Suprapubic skin (tissue), 4 donors: ENCODE measurements around the gene DNAH11.

Experiments used
- EP300 ChIP-seq: sonication (generic); formaldehyde crosslinking; IDR thresholded peaks from one replicate; pipeline ENCODE4 v1.6.1; 2017; ENCODE audit warnings: antibody characterized with exemption
- POLR2A ChIP-seq, 2 donors: fragments of 450-650 bp; IDR thresholded peaks; one replicate each; pipeline ENCODE4 v1.6.1; 2017; ENCODE audit warnings: antibody characterized with exemption in 2 of 2, mild to moderate bottlenecking in 2 of 2, moderate library complexity in 2 of 2
- POLR2AphosphoS5 ChIP-seq, 3 donors: sonication (generic); formaldehyde crosslinking; IDR thresholded peaks; one replicate each; pipeline ENCODE4 v1.6.1; 2017; ENCODE audit warnings: antibody characterized with exemption in 3 of 3

- TF ChIP-seq POLR2A (IDR thresholded peaks at IDR 0.05) = no peak
- no peak for TF ChIP-seq EP300
- TF ChIP-seq POLR2AphosphoS5 (IDR thresholded peaks at IDR 0.05) = no peak
Observed at GRCh38 chr7:21902240-21902639, 359.4 kb downstream of the DNAH11 start.
